GM12873 (cell line): ENCODE measurements around the gene MEIS3.

ENCODE experiments used
- TF ChIP-seq, protein P1 (sequence below): IDR thresholded peaks from 2 replicates; pipeline ENCODE4 v1.5.1; 2012; ENCODE audit warnings: low read depth, mild to moderate bottlenecking, moderate library complexity, low read length, control low read depth; ENCODE audit not compliant: insufficient read depth; ENCODE audit errors: missing control alignments

MEIS3 gene

DNA sequence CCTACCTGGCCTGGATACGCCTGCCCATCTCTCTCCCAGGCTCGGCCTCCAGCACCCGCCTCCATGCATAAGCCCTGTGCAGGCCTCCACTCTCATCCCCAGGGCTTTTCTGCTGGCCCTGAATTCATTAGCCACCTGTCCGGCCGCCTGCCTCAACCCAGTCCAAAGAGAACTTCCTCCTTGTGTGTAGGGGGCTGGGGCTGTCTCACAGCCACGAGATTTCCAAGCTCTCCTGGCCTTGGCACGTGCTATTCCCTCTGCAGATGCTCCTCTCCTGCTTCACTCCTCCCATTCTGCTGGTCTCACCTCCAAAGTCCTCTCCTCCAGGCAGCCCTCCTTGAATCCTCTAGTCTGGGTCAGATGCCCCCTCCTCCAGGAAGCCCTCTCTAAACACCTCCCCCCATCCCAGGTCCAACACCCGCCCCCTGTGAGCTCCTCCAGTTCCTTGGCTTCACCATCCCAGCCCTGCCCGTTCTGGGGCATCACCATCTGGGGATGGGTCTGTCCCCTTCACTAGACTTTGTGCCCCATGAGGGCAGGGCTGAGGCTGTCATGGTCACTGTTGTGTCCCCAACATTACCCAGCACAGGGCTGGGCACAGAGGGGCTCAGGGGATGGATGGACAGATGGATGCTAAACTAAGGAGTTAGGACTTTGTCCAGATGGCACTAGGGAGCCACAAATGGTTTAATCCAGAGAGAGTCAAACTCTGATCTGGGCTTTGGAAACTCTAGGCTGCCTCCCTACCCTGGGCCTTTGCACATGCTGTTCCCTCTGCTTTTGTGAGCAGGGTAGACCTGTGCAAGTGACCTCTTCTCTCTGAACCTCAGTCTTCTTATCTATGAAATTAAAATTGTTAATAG, 14.8 kb downstream of the MEIS3 start:
- TF ChIP-seq, protein P1, sequence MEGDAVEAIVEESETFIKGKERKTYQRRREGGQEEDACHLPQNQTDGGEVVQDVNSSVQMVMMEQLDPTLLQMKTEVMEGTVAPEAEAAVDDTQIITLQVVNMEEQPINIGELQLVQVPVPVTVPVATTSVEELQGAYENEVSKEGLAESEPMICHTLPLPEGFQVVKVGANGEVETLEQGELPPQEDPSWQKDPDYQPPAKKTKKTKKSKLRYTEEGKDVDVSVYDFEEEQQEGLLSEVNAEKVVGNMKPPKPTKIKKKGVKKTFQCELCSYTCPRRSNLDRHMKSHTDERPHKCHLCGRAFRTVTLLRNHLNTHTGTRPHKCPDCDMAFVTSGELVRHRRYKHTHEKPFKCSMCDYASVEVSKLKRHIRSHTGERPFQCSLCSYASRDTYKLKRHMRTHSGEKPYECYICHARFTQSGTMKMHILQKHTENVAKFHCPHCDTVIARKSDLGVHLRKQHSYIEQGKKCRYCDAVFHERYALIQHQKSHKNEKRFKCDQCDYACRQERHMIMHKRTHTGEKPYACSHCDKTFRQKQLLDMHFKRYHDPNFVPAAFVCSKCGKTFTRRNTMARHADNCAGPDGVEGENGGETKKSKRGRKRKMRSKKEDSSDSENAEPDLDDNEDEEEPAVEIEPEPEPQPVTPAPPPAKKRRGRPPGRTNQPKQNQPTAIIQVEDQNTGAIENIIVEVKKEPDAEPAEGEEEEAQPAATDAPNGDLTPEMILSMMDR, result no peak

- TF ChIP-seq, protein P1, result no peak
Observed at GRCh38 chr19:47402504-47402903, 16.8 kb downstream of the MEIS3 start.

GRCh38 chr19:47398707-47399597, 20.4 kb downstream of the MEIS3 start:
- TF ChIP-seq, protein P1, result no peak

GRCh38 chr19:47391510-47392223, 27.7 kb downstream of the MEIS3 start:
- TF ChIP-seq, protein P1, result peak; percentile 93

- TF ChIP-seq, protein P1, result no peak
Observed at GRCh38 chr19:47390533-47391488, 28.5 kb downstream of the MEIS3 start.

DNA sequence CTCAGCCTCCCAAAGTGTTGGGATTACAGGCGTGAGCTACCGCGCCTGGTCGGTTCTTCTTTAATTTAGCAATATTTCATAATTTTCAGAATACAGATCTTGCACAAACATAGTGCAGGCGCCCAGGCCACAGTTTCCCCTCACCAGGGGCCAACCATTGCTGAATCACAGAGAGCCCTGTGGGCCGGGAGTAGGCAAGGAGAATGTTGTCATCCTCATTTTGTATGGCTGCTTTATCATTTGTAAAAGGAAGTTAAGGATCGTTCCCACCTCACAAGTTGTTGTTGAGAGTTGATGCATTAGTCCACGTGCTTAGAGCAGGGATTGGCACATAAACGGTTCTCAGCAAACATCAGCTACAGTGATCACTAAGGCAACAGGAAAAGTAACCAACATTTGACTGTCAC, 30.2 kb downstream of the MEIS3 start:
- TF ChIP-seq, protein P1, result no peak
